ENCODE measurements around the gene GATA3.

GRCh38 chr10:8013619-8014018 is 40.9 kb upstream of the GATA3 start:
- TF ChIP-seq CTCF (IDR thresholded peaks at IDR 0.05) (no peak), POLR2A (IDR thresholded peaks at IDR 0.05) (no peak)
